Measurements from ENCODE around the gene ARHGAP4. TPM values are rescaled to one million over a fixed set of nuclear protein-coding genes. Genes with fewer than 3 reads are reported as not detected.

ARHGAP4 gene
- total and polyA plus RNA-seq, 2 donors (not counting 1 experiment from before 2014, with no cell fraction given), result 0.51 to 1.5 TPM

GRCh38 chrX:153865321-153865580 is 60.8 kb downstream of the ARHGAP4 start:
- H2AFZ ChIP-seq (ENCODE audit: low read length), result no peak overlapping the region
- H3K27ac ChIP-seq (ENCODE audit: insufficient read depth, low read length), result no peak overlapping the region
- no peaks in the 10 kb centered on the region for H3K27me3 ChIP-seq (ENCODE audit: control insufficient read depth, insufficient read depth, low read length)
- no peak overlapping the region for H3K4me2 ChIP-seq (ENCODE audit: extremely low read depth, insufficient read depth, low read length)
- H3K9ac ChIP-seq (ENCODE audit: insufficient read depth, low read length), result no peak overlapping the region
- no peak overlapping the region for H3K4me3 ChIP-seq (replicated peaks in 1 of 4; ENCODE audit: control extremely low read depth in 1 of 4, insufficient read depth in 1 of 4, low read depth in 3 of 4, low read length in 4 of 4)
- no peaks in the 10 kb centered on the region for H3K36me3 ChIP-seq (ENCODE audit: control insufficient read depth, insufficient read depth, low read length)
- no peak for TF ChIP-seq CTCF (conservative IDR thresholded peaks at IDR 0.05 in 1 of 2, IDR thresholded peaks at IDR 0.05 in 1 of 2; ENCODE audit: low read depth in 1 of 2, low read length in 2 of 2)
- no peaks in the 10 kb centered on the region for H3K4me1 ChIP-seq (ENCODE audit: control insufficient read depth, extremely low read depth, insufficient read depth, low read length)
- no peaks in the 10 kb centered on the region for H3K79me2 ChIP-seq (ENCODE audit: control insufficient read depth, insufficient read depth, low read length)
- no peaks in the 10 kb centered on the region for H3K9me3 ChIP-seq (ENCODE audit: control insufficient read depth, insufficient read depth, low read depth, low read length)
- no peaks in the 10 kb centered on the region for H4K20me1 ChIP-seq (ENCODE audit: control insufficient read depth, extremely low read depth, insufficient read depth, low read length)
- no peak for DNase-seq (ENCODE audit: low read depth in 2 of 2)

- no peak overlapping the region for H3K4me2 ChIP-seq (ENCODE audit: extremely low read depth, insufficient read depth, low read length)
- no peak overlapping the region for H2AFZ ChIP-seq (ENCODE audit: low read length)
- H3K9ac ChIP-seq (ENCODE audit: insufficient read depth, low read length), result no peak overlapping the region
- DNase-seq (ENCODE audit: low read depth in 2 of 2), result no peak
- H4K20me1 ChIP-seq (ENCODE audit: control insufficient read depth, extremely low read depth, insufficient read depth, low read length), result no peaks in the 10 kb centered on the region
- no peaks in the 10 kb centered on the region for H3K79me2 ChIP-seq (ENCODE audit: control insufficient read depth, insufficient read depth, low read length)
- no peaks in the 10 kb centered on the region for H3K27me3 ChIP-seq (ENCODE audit: control insufficient read depth, insufficient read depth, low read length)
- H3K4me1 ChIP-seq (ENCODE audit: control insufficient read depth, extremely low read depth, insufficient read depth, low read length), result no peaks in the 10 kb centered on the region
- H3K9me3 ChIP-seq (ENCODE audit: control insufficient read depth, insufficient read depth, low read depth, low read length), result no peaks in the 10 kb centered on the region
- H3K36me3 ChIP-seq (ENCODE audit: control insufficient read depth, insufficient read depth, low read length), result no peaks in the 10 kb centered on the region
- TF ChIP-seq CTCF (conservative IDR thresholded peaks at IDR 0.05 in 1 of 2, IDR thresholded peaks at IDR 0.05 in 1 of 2; ENCODE audit: low read depth in 1 of 2, low read length in 2 of 2) (no peak), EZH2 (IDR thresholded peaks at IDR 0.05; ENCODE audit: low read length, missing control alignments) (no peak)
- H3K27ac ChIP-seq (ENCODE audit: insufficient read depth, low read length), result no peak overlapping the region
- H3K4me3 ChIP-seq (replicated peaks in 1 of 4; ENCODE audit: control extremely low read depth in 1 of 4, insufficient read depth in 1 of 4, low read depth in 3 of 4, low read length in 4 of 4), result no peak overlapping the region
Observed at GRCh38 chrX:153864561-153865320, 61.3 kb downstream of the ARHGAP4 start.

GRCh38 chrX:153864101-153864500 is 62.0 kb downstream of the ARHGAP4 start:
- Histone ChIP-seq H4K20me1 (ENCODE audit: control insufficient read depth, extremely low read depth, insufficient read depth, low read length) (no peaks in the 10 kb centered on the region), H3K9me3 (ENCODE audit: control insufficient read depth, insufficient read depth, low read depth, low read length) (no peaks in the 10 kb centered on the region), H2AFZ (ENCODE audit: low read length) (no peak overlapping the region), H3K4me1 (ENCODE audit: control insufficient read depth, extremely low read depth, insufficient read depth, low read length) (no peaks in the 10 kb centered on the region), H3K4me2 (ENCODE audit: extremely low read depth, insufficient read depth, low read length) (no peak overlapping the region), H3K36me3 (ENCODE audit: control insufficient read depth, insufficient read depth, low read length) (no peaks in the 10 kb centered on the region), H3K9ac (ENCODE audit: insufficient read depth, low read length) (no peak overlapping the region), H3K27me3 (ENCODE audit: control insufficient read depth, insufficient read depth, low read length) (no peaks in the 10 kb centered on the region), H3K79me2 (ENCODE audit: control insufficient read depth, insufficient read depth, low read length) (no peaks in the 10 kb centered on the region), H3K27ac (ENCODE audit: insufficient read depth, low read length) (no peak overlapping the region), H3K4me3 (replicated peaks in 1 of 4; ENCODE audit: control extremely low read depth in 1 of 4, insufficient read depth in 1 of 4, low read depth in 3 of 4, low read length in 4 of 4) (no peak overlapping the region)
- no peak for DNase-seq (ENCODE audit: low read depth in 2 of 2)
- TF ChIP-seq CTCF (conservative IDR thresholded peaks at IDR 0.05 in 1 of 2, IDR thresholded peaks at IDR 0.05 in 1 of 2; ENCODE audit: low read depth in 1 of 2, low read length in 2 of 2) (no peak), EZH2 (IDR thresholded peaks at IDR 0.05; ENCODE audit: low read length, missing control alignments) (no peak)

Data from fibroblast of lung (primary cell).